Activated naive CD8-positive, alpha-beta T cell (primary cell): ENCODE data around the gene SERPINI2.
"Not testable (repeated sequence)": the region's sequence is repeated elsewhere in the genome, so short reads cannot be mapped to it uniquely, and the experiment has no call there.

Source experiments
- H3K27ac Mint-ChIP-seq: one replicate; pipeline ENCODE4 v1.8.0; 2021; ENCODE audit warnings: mixed read lengths
- H3K27me3 Mint-ChIP-seq: one replicate; pipeline ENCODE4 v1.8.0; 2021; ENCODE audit warnings: mixed read lengths
- H3K36me3 Mint-ChIP-seq: one replicate; pipeline ENCODE4 v1.8.0; 2021; ENCODE audit warnings: mixed read lengths
- H3K4me1 Mint-ChIP-seq: one replicate; pipeline ENCODE4 v1.8.0; 2021; ENCODE audit warnings: low read depth, mixed read lengths
- H3K4me3 Mint-ChIP-seq: one replicate; pipeline ENCODE4 v1.8.0; 2021; ENCODE audit warnings: mild to moderate bottlenecking, mixed read lengths
- H3K9me3 Mint-ChIP-seq: one replicate; pipeline ENCODE4 v1.8.0; 2021; ENCODE audit warnings: low read depth, mixed read lengths

The SERPINI2 gene

DNA sequence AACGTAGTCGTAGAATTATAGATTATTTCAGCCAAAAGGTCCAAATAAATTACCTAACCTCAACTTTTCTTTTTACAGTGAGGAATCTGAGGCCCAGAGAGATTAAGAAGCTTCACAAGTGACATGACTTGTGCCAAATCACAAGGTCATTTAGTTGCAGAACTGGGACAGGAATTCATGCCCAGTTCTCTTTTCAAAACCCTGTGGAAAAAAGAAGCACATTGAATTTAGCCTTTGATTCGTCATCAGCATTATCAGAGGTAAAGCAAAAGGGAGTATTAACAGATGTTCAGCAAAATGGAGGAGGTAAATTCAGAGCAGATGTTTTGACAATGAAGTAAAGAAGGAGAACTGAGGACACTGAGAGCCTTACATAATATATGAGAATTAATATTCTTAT is 4.5 kb downstream of the SERPINI2 start:
- Mint-ChIP-seq H3K36me3 (no peaks in the 10 kb centered on the region), H3K9me3 (no peaks in the 10 kb centered on the region), H3K27ac (no peak overlapping the region), H3K4me1 (no peaks in the 10 kb centered on the region), H3K27me3 (no peaks in the 10 kb centered on the region), H3K4me3 (no peak overlapping the region)

DNA sequence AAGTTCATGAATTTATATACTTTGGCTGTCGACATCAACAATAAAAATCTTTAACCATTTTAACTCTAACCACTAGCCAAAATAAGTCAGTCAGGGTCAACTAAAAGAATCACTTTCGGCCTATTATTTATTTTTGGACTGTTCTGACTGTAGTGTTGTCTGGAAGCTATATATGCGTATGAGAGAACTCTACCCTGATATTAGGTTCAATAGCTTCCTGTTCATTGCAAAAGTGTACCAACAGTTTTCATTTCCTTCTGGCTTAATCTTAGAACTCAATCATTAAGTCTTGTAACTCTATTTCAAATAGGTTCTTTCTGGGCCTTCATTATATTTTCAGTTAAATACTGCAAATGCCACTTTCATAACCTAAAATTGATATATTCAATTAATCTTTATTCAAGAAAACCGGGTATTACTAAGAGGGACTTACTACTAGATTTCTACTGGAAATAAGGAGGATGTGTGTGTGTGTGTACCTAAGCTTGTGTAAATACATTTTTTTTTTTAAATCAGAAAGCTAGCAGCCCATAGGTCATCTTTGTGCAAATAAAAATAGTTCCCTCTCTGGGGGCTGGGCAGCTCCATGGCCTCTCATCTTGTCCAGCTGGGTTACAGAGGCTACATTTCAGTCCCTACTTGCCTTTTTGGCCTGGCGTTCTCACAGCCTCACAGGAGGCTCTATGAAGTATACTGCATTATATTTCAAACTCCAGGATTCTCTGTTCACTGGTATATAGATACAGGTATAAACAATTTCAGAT is 5.8 kb downstream of the SERPINI2 start:
- Mint-ChIP-seq H3K36me3 (no peaks in the 10 kb centered on the region), H3K4me1 (no peaks in the 10 kb centered on the region), H3K27ac (no peak overlapping the region), H3K27me3 (no peaks in the 10 kb centered on the region), H3K4me3 (no peak overlapping the region), H3K9me3 (no peaks in the 10 kb centered on the region)

DNA sequence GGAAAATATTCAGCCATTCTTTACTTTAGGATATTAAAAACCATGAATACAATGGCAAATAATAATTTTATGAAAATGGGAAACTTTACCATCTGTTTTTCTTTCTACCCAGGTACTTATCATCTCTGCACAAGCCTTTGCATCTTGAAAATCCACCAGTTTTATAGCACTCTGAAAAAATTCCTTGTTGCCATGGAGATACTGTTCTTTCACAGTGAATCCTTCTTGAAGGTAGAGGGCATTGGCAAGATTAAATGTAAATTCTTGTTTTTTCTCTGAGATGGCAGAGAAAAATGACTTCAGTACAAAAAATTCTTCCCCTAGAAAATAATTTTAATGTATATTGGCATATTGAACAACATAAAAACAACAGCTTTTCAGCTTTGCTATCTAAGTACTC is 6.9 kb downstream of the SERPINI2 start:
- Mint-ChIP-seq H3K9me3 (no peaks in the 10 kb centered on the region), H3K4me3 (no peak overlapping the region), H3K36me3 (no peaks in the 10 kb centered on the region), H3K27ac (no peak overlapping the region), H3K27me3 (no peaks in the 10 kb centered on the region), H3K4me1 (no peaks in the 10 kb centered on the region)

DNA sequence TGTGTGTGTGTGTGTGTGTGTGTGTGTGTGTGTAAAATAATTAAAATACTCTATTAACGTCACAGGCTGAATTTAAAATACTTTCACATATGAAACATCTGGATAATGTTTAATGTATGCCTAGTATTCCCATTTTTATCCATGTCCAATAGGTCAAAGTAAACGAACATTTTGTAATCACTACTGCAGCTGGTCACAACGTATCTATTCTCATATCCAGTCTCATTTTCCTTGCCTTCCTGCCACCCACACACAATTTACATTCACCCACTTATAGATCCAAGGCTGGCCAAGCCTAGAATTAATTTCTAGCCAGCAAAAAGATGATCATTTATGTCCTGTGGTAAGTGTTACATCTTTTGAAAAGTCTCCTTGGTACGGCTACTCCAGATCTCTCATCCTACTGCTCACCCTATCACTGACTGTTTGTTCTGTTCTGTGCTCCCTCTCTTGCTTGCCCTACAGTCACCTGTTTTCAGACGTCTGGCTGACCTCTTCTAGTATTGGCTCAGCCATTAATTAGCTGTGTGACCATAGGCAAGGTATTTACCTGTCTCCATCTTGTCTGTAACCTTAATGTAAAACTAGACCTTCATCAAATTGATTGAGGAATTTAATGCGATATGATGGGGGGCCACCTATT is 17.6 kb downstream of the SERPINI2 start:
- no peaks in the 10 kb centered on the region for H3K4me1 Mint-ChIP-seq
- H3K27me3 Mint-ChIP-seq, result no peaks in the 10 kb centered on the region
- H3K36me3 Mint-ChIP-seq, result no peaks in the 10 kb centered on the region
- H3K4me3 Mint-ChIP-seq, result no peak overlapping the region
- H3K27ac Mint-ChIP-seq, result no peak overlapping the region
- no peaks in the 10 kb centered on the region for H3K9me3 Mint-ChIP-seq

DNA sequence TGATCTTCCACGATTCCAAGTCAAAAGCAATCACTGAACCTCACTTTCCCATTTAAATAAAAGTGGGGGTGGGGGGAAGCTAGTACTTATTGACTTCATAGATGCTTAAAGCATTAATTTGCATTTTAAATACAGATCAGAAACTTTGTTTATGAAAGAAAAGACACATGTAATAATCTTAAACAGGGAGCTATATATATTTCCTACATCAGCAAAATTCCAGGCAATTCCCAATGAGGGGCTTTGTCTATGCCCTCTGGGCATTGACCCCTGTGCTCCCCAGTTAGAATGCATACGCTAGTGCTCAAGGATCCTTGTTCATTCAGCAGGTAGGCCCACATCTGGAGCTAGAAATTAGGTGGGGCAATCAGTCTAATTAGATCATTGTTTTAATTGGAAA is 20.0 kb downstream of the SERPINI2 start:
- no peak overlapping the region for H3K27ac Mint-ChIP-seq
- H3K9me3 Mint-ChIP-seq, result no peaks in the 10 kb centered on the region
- no peaks in the 10 kb centered on the region for H3K36me3 Mint-ChIP-seq
- no peak overlapping the region for H3K4me3 Mint-ChIP-seq
- H3K27me3 Mint-ChIP-seq, result no peaks in the 10 kb centered on the region
- H3K4me1 Mint-ChIP-seq, result no peaks in the 10 kb centered on the region

DNA sequence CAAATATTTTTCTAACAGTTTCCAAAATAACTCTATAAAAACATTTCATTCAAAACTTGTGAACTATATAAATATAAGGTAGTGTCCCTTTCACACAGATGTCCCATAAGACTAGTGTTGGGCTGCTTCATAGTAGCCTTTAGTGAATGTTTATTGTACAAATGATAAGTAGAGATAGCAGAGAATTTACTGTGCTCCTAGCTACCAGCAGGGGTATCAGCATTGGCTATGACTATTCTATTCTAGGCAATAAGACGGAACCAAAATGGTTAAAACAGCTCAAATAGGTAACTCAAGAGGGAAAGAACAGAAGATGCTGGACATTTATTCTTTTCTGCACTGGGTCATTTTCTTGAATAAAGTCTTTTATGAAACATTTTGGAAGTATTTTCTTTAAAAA is 22.6 kb downstream of the SERPINI2 start:
- Mint-ChIP-seq H3K4me1 (no peaks in the 10 kb centered on the region), H3K4me3 (no peak overlapping the region), H3K36me3 (no peaks in the 10 kb centered on the region), H3K27me3 (no peaks in the 10 kb centered on the region), H3K27ac (no peak overlapping the region), H3K9me3 (no peaks in the 10 kb centered on the region)

DNA sequence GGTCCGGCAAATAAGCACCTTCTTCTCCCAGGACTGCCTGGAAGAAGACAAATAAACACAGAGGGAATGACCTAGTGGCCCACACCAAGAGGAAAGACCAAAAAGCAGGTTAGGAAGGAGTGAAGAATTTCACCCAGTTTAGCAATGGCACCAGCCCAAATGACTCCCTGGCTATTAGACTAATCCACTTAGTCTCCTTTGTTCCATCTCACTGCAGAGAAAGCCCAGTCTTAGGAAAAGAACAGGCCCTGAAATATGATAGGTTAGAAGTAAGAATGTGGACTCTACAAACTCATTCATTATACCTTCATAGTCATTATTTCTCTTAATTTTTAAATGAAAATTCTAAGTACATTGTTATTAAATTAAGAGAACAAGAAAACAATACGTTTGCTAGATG is 23.2 kb downstream of the SERPINI2 start:
- no peaks in the 10 kb centered on the region for H3K27me3 Mint-ChIP-seq
- no peak overlapping the region for H3K4me3 Mint-ChIP-seq
- H3K36me3 Mint-ChIP-seq, result no peaks in the 10 kb centered on the region
- no peaks in the 10 kb centered on the region for H3K4me1 Mint-ChIP-seq
- no peaks in the 10 kb centered on the region for H3K9me3 Mint-ChIP-seq
- H3K27ac Mint-ChIP-seq, result no peak overlapping the region

DNA sequence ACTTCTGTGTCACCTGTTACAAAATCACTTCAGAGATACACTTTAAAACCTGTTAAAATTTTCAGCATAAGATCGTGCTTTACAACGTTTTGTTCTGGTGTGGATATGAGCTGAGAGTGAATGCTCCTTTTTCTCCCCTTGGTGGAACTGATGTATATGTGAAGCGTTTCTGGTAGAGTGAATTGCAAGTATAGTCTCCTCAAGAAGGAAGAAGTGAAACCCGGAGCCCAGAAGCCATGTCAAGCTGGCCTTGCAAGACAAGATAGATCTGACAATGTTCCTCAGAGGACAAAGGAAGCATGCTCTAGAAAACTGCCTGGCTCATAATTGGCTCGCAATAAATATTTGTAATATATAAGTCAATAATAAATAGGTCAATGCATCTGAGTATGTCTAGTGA is 23.6 kb downstream of the SERPINI2 start:
- Mint-ChIP-seq H3K27ac (no peak overlapping the region), H3K27me3 (no peaks in the 10 kb centered on the region), H3K36me3 (no peaks in the 10 kb centered on the region), H3K9me3 (no peaks in the 10 kb centered on the region), H3K4me3 (no peak overlapping the region), H3K4me1 (no peaks in the 10 kb centered on the region)

DNA sequence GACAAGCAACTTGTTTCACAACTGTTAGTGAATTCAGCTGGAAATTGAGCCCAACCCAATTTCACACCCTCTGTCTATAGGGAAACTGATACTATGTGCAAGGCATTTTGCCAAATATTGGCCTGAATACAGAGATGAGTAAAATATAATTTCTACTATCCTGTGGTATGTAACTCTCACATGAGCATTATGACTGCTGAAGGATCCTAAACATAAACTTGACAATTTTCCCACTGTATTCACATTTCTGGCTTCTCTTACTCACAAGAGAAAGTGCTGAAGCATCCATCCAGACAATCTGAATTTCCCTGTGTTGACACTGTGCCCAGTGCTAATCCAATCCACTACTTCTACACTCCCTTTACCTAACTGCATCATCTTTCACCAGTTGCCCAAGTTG is 28.4 kb downstream of the SERPINI2 start:
- Mint-ChIP-seq H3K36me3 (no peaks in the 10 kb centered on the region), H3K27ac (no peak overlapping the region), H3K4me3 (no peak overlapping the region), H3K4me1 (no peaks in the 10 kb centered on the region), H3K9me3 (no peaks in the 10 kb centered on the region), H3K27me3 (peaks cover 2% of the 10 kb centered on the region)

DNA sequence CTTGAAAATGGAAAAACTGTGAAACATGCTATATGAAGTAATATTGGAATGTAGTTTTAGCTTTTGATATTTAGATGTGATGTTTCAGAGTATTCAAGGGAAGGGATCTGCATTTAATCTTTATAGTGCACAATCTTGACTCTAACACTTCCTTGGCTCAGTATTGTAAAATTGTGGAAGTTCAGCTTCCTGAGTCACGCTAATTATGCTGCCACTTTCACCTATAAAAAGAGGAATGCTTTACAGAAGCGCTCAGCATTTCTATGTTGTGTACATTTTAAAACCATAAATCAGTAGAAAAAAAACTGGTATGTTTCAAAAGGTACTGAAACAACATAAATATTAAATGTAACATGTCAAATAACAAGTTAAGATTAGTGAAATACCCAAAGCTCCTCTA is 32.6 kb downstream of the SERPINI2 start:
- no peaks in the 10 kb centered on the region for H3K4me1 Mint-ChIP-seq
- peaks cover 4% of the 10 kb centered on the region for H3K27me3 Mint-ChIP-seq
- H3K36me3 Mint-ChIP-seq, result no peaks in the 10 kb centered on the region
- H3K4me3 Mint-ChIP-seq, result no peak overlapping the region
- H3K27ac Mint-ChIP-seq, result no peak overlapping the region
- H3K9me3 Mint-ChIP-seq, result peaks cover 5% of the 10 kb centered on the region

DNA sequence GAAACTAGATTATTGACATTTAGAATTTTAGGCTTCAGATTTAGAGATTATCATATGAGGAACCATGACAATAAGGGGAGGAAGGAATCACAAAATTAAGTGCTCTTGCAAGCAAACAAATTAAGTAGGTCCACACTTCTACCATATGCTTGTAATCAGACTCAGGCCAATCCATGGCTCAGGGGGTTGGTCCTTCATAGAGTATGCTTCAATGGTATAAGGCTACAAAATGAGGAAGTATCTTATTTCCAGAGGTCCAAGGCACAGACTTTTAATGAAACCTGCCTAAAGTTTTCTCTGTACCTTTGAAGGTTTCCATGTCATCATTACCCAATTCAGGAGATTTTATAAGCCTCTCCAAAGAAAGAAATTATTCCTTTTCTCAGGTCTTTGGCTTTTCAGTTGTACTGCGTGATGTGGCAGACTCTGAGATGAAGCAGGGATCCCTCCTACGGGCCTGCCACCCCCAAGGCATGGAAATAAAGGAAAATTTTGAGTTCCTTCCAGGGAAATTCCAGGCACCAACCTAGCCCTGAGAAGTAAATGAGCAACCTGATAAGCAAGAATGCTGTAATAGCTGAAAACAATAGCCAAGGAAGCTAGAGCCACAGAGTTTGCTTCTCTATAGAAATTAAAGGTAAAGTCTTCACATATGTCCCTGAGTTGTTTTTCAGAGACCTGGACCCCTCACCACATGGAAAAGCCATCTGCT is 36.3 kb downstream of the SERPINI2 start:
- Mint-ChIP-seq H3K27ac (no peak overlapping the region), H3K9me3 (peaks cover 5% of the 10 kb centered on the region), H3K36me3 (no peaks in the 10 kb centered on the region), H3K4me1 (no peaks in the 10 kb centered on the region), H3K27me3 (peaks cover 4% of the 10 kb centered on the region), H3K4me3 (no peak overlapping the region)

DNA sequence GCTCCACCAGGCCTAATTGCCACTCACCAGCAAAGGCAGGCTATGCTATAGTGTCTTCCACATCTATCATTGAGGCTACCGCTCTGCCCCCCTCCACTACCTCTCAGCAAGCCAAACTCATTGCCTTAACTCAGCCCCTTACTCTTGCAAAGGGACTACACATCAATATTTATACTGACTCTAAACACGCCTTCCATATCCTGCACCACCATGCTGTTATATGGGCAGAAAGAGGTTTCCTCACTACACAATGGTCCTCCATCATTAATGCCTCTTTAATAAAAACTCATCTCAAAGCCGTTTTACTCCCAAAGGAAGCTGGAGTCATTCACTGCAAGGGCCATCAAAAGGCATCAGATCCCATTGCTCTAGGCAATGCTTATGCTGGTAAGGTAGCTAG is 46.9 kb downstream of the SERPINI2 start:
- not testable (repeated sequence) for H3K36me3 Mint-ChIP-seq, H3K9me3 Mint-ChIP-seq, H3K27ac Mint-ChIP-seq, H3K27me3 Mint-ChIP-seq, H3K4me1 Mint-ChIP-seq, H3K4me3 Mint-ChIP-seq

DNA sequence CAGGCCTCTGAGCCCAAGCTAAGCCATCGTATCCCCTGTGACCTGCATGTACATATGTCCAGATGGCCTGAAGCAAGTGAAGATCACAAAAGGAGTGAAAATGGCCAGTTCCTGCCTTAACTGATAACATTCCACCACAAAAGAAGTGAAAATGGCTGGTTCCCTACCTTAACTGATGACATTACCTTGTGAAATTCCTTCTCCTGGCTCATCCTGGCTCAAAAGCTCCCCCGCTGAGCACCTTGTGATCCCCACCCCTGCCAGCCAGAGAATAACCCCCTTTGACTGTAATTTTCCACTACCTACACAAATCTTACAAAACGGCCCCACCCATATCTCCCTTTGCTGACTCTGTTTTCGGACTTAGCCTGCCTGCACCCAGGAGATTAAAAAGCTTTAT is 51.4 kb downstream of the SERPINI2 start:
- H3K4me3 Mint-ChIP-seq, H3K27ac Mint-ChIP-seq, H3K9me3 Mint-ChIP-seq, H3K36me3 Mint-ChIP-seq, H3K4me1 Mint-ChIP-seq, H3K27me3 Mint-ChIP-seq: not testable (repeated sequence)

DNA sequence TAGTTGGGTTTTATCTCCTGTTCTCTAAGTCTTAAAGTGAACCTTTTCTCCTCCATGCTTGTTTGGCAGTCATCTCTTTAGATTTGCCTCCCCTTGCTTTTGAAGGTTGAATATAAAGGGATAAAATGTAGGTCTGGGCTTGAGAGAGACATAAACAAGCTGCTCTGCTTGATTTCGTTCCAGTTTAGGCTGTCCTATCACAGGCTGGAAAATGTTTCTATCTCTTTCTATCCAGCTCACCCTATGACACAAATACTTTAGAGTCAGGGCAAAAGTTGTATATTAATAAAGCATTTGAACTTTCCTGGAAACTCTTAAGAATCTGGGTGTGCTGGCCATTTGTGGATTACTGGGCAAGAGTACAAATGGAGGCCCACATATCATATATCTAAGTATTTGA is 64.2 kb downstream of the SERPINI2 start:
- H3K4me3 Mint-ChIP-seq, result no peak overlapping the region
- H3K27ac Mint-ChIP-seq, result no peak overlapping the region
- no peaks in the 10 kb centered on the region for H3K9me3 Mint-ChIP-seq
- H3K27me3 Mint-ChIP-seq, result no peaks in the 10 kb centered on the region
- H3K36me3 Mint-ChIP-seq, result no peaks in the 10 kb centered on the region
- no peaks in the 10 kb centered on the region for H3K4me1 Mint-ChIP-seq

DNA sequence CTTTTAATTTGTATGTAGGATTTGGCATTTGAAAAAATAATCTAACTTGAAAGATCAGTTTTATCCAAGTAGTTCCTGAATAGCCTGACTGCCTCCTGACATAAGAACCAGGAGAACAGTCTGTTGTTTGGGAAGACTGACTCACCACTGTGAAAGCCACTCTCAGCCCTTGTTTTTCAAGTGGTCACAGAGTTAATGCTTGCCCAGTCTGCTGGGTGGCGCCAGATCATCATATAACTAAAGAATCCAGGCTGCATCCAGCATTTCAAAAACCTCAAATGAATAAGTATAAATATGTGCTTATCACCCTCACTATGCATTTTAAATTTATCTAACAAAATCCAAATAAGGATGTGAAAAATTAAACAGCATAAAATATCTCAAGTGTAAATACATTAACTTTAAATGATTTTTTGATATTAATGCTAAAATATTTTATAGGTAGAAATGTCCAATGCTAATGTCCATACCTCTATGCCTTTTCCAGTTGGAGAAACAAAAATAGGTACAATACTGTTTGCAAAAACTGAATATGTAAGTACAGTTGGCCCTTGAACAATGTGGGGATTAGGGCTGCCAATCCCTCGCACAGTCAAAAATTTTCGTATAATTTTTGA is 66.9 kb downstream of the SERPINI2 start:
- H3K27ac Mint-ChIP-seq, result no peak overlapping the region
- H3K4me1 Mint-ChIP-seq, result no peaks in the 10 kb centered on the region
- H3K36me3 Mint-ChIP-seq, result no peaks in the 10 kb centered on the region
- no peak overlapping the region for H3K4me3 Mint-ChIP-seq
- no peaks in the 10 kb centered on the region for H3K9me3 Mint-ChIP-seq
- H3K27me3 Mint-ChIP-seq, result no peaks in the 10 kb centered on the region
